ENCODE measurements around the gene DNAJB11. TPM values are rescaled to one million over a fixed set of nuclear protein-coding genes. Genes with fewer than 3 reads are reported as not detected.
A peak's percentile ranks its signal among the peaks of the same experiment; 100 is the strongest.
"Not testable (repeated sequence)": the region's sequence is repeated elsewhere in the genome, so short reads cannot be mapped to it uniquely, and the experiment has no call there.

Gene DNAJB11
- polyA plus RNA-seq, 1 donor from 2014 or later, result 45.1 TPM

DNA sequence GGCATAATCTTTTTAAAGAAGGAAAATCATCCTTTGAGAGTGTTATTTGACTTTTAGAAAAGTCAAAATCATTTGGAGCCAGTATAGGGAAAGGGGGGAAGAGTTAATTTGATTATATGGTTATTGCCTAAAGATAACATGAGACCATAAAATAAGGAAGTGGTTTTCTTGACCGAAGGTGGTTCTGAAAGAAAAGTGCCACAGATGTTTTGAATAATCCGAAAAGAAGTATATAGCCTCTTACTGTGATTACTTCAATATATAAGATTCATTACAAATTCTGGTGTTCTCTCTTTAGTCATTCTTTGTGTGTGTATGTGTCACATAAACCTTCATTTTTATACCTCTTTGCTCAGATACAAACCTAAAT, 1.1 kb downstream of the DNAJB11 start:
- peaks cover 30 to 43% (median 36%) of the 10 kb centered on the region in 3 donors for H3K4me1 Mint-ChIP-seq
- peak overlapping the region; percentile 93 to 97 (median 94) for H3K4me3 Mint-ChIP-seq
- peaks cover 7% of the 10 kb centered on the region for H3K36me3 Mint-ChIP-seq
- H3K27me3 Mint-ChIP-seq, result no peaks in the 10 kb centered on the region
- no peaks in the 10 kb centered on the region for H3K9me3 Mint-ChIP-seq
- peak overlapping the region; percentile 94 to 98 (median 96) for H3K27ac Mint-ChIP-seq

DNA sequence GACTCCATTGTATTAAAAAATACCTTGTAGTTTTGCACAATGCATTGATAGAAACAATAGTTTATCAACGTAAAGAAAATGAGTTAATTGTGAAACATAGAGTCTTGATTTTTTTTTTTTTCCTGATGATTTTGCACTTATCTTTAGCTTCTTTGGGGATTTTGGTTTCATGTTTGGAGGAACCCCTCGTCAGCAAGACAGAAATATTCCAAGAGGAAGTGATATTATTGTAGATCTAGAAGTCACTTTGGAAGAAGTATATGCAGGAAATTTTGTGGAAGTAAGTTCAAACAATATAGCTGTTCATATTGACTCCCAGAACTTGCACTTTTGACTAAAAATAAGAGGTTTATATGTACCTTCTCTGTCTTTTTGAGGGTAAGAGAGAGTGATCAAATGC, 7.0 kb downstream of the DNAJB11 start:
- no peaks in the 10 kb centered on the region for H3K27me3 Mint-ChIP-seq
- H3K4me3 Mint-ChIP-seq, result no peak overlapping the region
- H3K36me3 Mint-ChIP-seq, result peaks cover 7% of the 10 kb centered on the region
- peak overlapping the region in 1 of 3 donors; percentile 8 for H3K27ac Mint-ChIP-seq
- H3K4me1 Mint-ChIP-seq, result peaks cover 9 to 13% (median 12%) of the 10 kb centered on the region in 3 donors
- H3K9me3 Mint-ChIP-seq, result no peaks in the 10 kb centered on the region

DNA sequence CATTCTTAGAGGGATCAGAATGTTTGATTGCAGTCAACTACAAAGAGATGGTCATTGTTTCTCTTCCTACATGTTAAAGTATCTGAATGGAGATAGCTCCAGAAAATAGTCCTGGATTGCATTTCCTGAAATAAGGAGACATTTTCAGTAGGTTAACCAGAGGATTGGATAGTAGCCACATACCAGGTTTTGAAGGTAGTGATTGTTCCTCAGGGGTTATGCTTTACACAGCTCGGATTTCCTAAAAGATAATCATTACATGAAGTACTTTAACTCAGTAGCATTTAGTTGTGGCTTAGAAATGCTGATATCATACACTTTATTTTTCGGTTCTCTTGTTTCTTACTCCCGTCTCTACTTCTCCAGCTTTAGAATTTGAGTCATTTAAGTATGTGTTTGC, 10.3 kb downstream of the DNAJB11 start:
- no peaks in the 10 kb centered on the region for H3K36me3 Mint-ChIP-seq
- no peak overlapping the region for H3K4me3 Mint-ChIP-seq
- H3K27me3 Mint-ChIP-seq, result no peaks in the 10 kb centered on the region
- no peaks in the 10 kb centered on the region for H3K9me3 Mint-ChIP-seq
- no peak overlapping the region for H3K27ac Mint-ChIP-seq
- peaks cover under 1 to 5% (median 1%) of the 10 kb centered on the region in 3 donors for H3K4me1 Mint-ChIP-seq

DNA sequence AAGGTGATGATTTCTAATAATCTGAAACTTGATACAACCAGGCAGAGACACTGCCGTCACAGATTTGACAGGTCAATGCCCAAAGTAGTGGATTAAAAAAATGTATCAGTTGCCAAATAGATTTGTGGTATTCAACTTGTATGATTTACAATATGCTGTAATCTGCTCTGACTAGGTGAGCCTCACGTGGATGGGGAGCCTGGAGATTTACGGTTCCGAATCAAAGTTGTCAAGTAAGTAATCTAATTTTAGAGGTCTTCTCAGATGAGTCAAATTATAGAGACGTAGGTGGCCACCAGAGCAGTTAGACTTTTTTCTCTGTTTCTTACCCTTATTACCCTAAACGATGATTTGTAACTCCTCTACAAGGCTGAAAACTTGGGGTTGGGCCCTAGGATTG, 12.0 kb downstream of the DNAJB11 start:
- H3K27ac Mint-ChIP-seq, result no peak overlapping the region

DNA sequence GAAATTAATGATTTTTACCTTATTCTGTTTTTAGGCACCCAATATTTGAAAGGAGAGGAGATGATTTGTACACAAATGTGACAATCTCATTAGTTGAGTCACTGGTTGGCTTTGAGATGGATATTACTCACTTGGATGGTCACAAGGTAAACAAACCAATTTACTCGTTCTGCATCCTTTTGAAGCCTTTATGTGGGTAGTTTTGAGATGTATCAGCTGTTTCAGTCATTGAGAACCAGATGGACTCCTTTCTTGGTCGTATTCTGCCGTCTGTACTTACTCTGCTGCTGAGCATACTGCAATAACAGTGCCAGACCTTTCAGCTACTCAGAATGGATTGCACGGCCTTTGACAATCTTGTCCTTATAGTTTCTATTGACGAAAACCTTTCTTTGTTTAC, 13.3 kb downstream of the DNAJB11 start:
- H3K36me3 Mint-ChIP-seq, result peaks cover 3% of the 10 kb centered on the region

More for the DNA sequence above, 12.0 kb downstream of the DNAJB11 start:
- H3K4me1 Mint-ChIP-seq, result peaks cover 0 to 3% (median 1%) of the 10 kb centered on the region in 3 donors
- H3K36me3 Mint-ChIP-seq, result no peaks in the 10 kb centered on the region
- H3K4me3 Mint-ChIP-seq, result no peak overlapping the region
- no peaks in the 10 kb centered on the region for H3K27me3 Mint-ChIP-seq
- H3K9me3 Mint-ChIP-seq, result no peaks in the 10 kb centered on the region

DNA sequence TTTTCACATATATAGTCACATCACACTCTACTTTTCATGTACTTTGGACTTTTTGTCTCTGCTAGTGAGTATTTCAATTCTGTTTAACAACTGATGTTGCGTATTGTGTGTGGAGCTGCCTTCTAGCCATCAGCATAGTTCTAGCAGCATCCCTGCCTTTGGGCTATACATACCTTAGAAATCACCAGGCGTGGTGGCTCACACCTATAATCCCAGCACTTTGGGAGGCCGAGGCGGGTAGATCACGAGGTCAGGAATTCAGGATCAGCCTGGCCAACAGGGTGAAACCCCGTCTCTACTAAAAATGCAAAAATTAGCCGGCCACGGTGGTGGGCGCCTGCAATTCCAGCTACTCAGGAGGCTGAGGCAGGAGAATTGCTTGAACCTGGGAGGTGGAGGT, 15.7 kb downstream of the DNAJB11 start:
- H3K4me3 Mint-ChIP-seq, H3K27ac Mint-ChIP-seq, H3K9me3 Mint-ChIP-seq, H3K4me1 Mint-ChIP-seq, H3K36me3 Mint-ChIP-seq, H3K27me3 Mint-ChIP-seq: not testable (repeated sequence)

More for the DNA sequence above, 13.3 kb downstream of the DNAJB11 start:
- Mint-ChIP-seq H3K27me3 (no peaks in the 10 kb centered on the region), H3K4me1 (peaks cover 0 to 3% (median 0%) of the 10 kb centered on the region in 3 donors), H3K27ac (peak overlapping the region in 1 of 3 donors; percentile 47), H3K9me3 (no peaks in the 10 kb centered on the region), H3K4me3 (no peak overlapping the region)

DNA sequence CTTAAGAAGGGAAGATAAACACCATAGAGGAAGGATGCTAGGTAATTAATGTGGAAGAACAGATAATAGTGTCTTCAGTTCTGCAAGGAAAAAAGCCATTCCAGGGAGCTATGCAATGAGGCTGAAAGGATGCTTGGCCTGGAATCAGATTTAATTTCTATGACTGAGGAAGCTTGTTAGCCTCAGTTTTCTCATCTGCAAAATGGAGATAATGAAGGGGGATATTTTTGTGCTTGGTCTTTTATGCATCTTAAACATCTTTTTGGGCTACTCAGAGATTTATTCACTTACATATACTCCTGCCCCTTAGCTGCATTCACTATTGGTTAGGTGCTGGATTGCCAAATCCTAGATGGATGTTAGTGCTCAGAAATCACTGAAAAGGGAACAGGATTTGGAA, 16.7 kb downstream of the DNAJB11 start:
- Mint-ChIP-seq H3K4me1 (peaks cover 0 to 3% (median 0%) of the 10 kb centered on the region in 3 donors), H3K9me3 (no peaks in the 10 kb centered on the region), H3K36me3 (peaks cover 3% of the 10 kb centered on the region), H3K27me3 (no peaks in the 10 kb centered on the region), H3K4me3 (no peak overlapping the region), H3K27ac (no peak overlapping the region)

DNA sequence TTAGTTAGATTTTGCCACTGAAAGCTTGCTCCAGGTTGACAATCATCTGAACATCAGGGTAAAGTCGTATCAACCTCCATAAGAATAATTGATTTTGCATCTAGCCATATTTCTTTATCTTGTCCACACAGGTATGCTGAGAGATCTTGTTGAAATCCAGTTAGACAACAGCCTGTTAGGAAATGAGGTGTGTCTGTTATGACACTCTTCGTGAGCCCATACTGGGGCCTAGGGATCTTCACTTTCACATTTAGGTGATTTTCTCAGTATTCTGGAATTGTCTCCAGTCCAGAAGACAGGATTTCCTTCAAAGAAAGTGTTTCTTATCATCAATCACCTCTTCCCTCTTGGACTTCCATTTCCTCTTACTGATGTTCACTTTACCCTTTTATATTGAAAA, 18.1 kb downstream of the DNAJB11 start:
- H3K27ac Mint-ChIP-seq, result no peak overlapping the region
- H3K4me1 Mint-ChIP-seq, result no peaks in the 10 kb centered on the region
- no peak overlapping the region for H3K4me3 Mint-ChIP-seq
- no peaks in the 10 kb centered on the region for H3K9me3 Mint-ChIP-seq
- peaks cover 3% of the 10 kb centered on the region for H3K36me3 Mint-ChIP-seq
- H3K27me3 Mint-ChIP-seq, result no peaks in the 10 kb centered on the region

DNA sequence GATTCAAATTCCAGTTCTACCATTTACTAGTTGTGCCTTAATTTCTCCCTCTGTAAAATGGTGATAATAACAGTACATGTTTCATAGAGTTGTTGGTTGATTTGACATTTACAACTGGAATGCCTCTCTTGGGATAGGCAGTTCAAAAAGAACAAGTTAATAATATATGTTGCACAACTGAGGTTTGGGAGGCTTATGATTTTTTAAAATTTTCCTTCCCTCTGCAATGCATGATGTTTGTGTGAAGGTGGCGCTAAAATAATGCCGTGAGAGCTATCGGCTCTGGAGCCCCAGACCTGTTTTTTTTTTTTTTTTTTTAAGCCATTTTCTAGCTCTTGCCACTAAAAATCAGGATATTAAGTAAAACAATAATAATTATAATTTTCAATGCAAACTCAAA, 18.6 kb downstream of the DNAJB11 start:
- peaks cover 3% of the 10 kb centered on the region for H3K36me3 Mint-ChIP-seq
- H3K9me3 Mint-ChIP-seq, result no peaks in the 10 kb centered on the region
- no peak overlapping the region for H3K27ac Mint-ChIP-seq
- no peaks in the 10 kb centered on the region for H3K4me1 Mint-ChIP-seq
- H3K27me3 Mint-ChIP-seq, result no peaks in the 10 kb centered on the region
- no peak overlapping the region for H3K4me3 Mint-ChIP-seq

DNA sequence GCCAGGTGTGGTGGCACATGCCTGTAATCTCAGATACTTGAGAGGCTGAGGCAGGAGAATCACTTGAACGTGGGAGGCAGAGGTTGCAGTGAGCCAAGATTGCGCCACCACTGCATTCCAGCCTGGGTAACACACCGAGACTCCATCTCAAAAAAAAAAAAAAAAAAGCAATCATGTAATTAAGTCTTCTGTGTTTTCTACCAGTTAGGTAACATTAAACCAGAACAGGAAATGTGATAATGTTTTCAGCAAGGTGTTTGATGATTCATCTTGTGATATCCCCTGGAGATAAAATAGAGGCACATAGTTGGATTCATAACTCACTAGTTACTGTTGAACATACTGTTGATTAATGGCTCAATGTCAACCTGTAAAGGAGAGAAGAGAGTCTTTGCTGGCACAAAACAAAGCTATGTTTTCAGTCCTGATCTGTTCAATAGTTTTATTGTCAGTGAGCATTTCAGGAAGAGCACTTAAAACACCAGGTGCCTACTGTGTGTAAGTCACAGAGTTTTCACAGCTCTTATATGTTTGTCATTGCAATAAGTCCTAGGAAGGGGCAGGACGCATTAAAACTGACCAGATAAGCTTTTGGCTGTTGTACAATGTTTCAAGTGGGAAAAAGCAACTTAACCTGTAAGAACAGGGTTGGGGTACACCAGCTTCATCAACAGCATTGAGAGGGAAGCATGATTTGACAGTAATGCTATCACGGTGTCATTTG, 19.5 kb downstream of the DNAJB11 start:
- no peaks in the 10 kb centered on the region for H3K4me1 Mint-ChIP-seq
- H3K36me3 Mint-ChIP-seq, result peaks cover 3% of the 10 kb centered on the region
- H3K27ac Mint-ChIP-seq, result no peak overlapping the region
- H3K27me3 Mint-ChIP-seq, result no peaks in the 10 kb centered on the region
- H3K9me3 Mint-ChIP-seq, result no peaks in the 10 kb centered on the region
- H3K4me3 Mint-ChIP-seq, result no peak overlapping the region

DNA sequence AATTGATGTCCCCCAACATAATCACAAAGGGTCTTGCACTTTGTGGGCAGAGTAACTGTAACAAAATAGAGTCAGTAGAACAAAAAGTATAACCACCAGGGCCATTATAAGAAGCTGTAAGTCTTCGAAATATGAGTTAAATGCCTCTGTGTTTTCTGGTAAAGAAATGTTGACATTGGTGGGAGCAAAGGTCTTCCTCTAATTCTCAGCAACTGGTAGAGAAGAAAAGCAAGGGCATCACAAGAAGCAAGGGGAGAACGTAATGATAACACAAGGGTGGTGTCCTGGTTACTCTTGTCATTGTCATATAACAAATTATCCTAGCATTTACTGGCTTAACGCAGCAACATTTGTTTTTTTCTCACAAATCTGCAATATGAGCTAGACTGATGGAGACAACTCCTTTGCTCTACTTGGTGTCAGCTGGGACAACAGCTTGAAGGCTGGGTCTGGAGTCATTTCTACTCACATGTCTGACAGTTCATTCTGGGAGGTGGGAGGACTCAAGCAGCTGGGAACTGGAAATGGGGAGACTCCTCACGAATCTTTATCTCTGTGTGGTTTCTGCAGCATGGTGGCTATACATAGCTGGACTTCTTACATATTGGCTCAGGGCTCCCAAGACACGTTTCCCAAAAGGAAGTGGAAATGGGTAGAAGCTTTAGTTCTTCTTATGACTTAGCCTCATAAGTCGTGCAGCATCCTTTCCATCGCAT, 20.2 kb downstream of the DNAJB11 start:
- Mint-ChIP-seq H3K36me3 (peaks cover 3% of the 10 kb centered on the region), H3K9me3 (no peaks in the 10 kb centered on the region), H3K27me3 (no peaks in the 10 kb centered on the region), H3K4me1 (no peaks in the 10 kb centered on the region), H3K27ac (no peak overlapping the region), H3K4me3 (no peak overlapping the region)

DNA sequence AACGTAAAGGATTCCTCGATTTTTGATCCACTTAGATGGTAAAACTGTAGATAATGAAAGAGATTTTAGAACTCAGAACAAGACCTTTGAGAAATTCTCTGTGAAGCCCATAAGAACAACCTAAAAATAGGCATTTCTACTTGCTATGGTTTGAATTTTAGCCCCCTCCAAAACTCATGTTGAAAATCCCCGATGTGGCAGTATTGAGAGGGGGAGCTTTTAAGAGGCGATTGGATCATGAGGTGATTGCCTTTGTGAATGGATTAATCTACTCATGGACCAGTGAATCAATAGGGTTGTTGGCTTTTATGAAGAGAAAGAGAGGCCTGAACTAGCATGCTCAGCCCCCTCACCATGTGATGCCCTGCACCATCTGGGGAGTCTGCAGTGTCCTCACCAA, 22.2 kb downstream of the DNAJB11 start:
- Mint-ChIP-seq H3K4me3 (no peak overlapping the region), H3K36me3 (peaks cover 3% of the 10 kb centered on the region), H3K9me3 (no peaks in the 10 kb centered on the region), H3K27me3 (no peaks in the 10 kb centered on the region), H3K27ac (no peak overlapping the region), H3K4me1 (no peaks in the 10 kb centered on the region)

DNA sequence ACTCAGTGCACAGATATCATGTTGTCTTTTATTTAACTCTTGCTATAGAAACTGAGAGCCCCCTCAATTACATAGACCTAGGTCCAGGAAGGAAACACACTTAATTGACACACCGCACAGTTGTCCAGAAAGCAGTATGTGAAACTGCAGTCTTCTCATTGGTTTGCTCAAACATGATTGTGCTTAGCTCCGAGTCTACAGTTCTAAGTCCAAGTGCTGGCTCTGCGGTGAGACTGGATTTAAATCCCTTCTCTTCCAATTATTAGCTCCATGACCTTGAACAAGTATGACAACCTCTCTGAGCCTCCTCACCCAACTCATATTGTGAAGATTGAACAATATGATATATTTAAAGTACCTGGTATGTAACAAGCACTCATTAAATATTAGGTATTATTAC, 23.3 kb downstream of the DNAJB11 start:
- Mint-ChIP-seq H3K27me3 (no peaks in the 10 kb centered on the region), H3K4me3 (no peak overlapping the region), H3K27ac (no peak overlapping the region), H3K9me3 (no peaks in the 10 kb centered on the region), H3K36me3 (peaks cover 1% of the 10 kb centered on the region), H3K4me1 (no peaks in the 10 kb centered on the region)

DNA sequence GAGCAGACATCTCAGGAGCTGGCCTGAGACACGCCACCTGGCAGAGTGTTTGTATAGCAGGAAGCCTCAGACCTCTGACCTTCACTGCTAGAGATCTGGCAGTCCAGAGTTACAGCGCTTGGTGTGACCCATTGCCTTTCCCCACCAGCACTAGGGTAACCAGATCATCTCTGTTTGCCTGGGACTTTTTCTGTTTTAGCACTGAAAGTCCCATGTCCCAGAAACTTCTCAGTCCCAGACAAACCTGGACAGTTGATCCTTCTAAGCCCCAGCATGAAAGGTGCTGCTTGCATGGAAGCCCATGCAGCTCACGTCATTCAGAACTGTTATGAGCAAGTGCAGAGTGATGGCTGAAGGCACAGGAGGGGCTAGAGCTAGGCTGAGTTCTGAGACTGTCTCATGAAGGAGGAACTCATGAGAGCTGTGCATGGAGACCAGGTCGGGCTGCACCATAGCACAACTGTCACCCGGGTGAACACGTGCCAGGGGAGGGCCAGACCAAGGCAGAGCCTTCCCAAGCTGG, 24.1 kb downstream of the DNAJB11 start:
- Mint-ChIP-seq H3K4me1 (no peaks in the 10 kb centered on the region), H3K27ac (no peak overlapping the region), H3K36me3 (peaks cover 1% of the 10 kb centered on the region), H3K9me3 (no peaks in the 10 kb centered on the region), H3K4me3 (no peak overlapping the region), H3K27me3 (no peaks in the 10 kb centered on the region)

DNA sequence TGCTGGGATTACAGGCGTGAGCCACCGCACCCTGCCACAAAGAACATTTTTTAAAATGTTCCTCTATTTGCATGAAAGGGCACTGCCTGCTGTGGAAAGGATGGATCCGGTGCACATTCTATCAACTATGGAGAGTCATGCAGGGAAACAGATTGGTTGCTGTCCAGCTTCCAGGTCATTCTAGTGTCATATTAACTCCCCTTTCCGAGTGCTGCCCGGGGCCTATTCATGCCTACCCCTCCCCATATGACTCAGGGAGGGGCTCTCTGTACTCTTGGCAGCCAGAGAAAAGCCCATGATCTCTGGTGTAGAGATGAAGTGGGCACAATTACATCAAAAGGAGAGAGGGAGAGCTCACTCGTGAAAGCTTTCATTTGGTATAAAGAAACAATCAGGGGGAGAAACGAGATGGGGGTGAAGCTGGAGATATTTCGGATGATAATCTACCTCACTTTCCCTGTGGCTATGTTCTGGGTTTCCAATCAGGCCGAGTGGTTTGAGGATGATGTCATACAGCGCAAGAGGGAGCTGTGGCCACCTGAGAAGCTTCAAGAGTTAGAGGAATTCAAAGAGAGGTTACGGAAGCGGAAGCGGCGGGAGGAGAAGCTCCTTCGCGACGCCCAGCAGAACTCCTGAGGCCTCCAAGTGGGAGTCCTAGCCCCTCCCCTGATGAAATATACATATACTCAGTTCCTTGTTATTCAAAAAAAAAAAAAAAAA, 26.2 kb downstream of the DNAJB11 start:
- Mint-ChIP-seq H3K4me3 (no peak overlapping the region), H3K27ac (no peak overlapping the region)

More for the DNA sequence above, 26.2 kb downstream of the DNAJB11 start:
- Mint-ChIP-seq H3K4me1 (no peaks in the 10 kb centered on the region), H3K9me3 (no peaks in the 10 kb centered on the region), H3K36me3 (peaks cover 1% of the 10 kb centered on the region), H3K27me3 (no peaks in the 10 kb centered on the region)

Measured in IgD-negative memory B cell (primary cell).